Stimulated activated CD4-positive, alpha-beta T cell treated with anti-CD3 and anti-CD28 coated beads, Interleukin-15, amount 100 ng/mL, for 48 hours (primary cell): ENCODE data around the gene HIVEP2.

Source experiments
- DNase-seq, 2 donors: peaks; one replicate each; pipeline ENCODE4 v3.0.0-alpha.2; 2020; ENCODE audit warnings: low read depth in 2 of 2

Gene HIVEP2

GRCh38 chr6:142706210-142706609 is 238.8 kb downstream of the HIVEP2 start:
- DNase-seq = no peak

GRCh38 chr6:142705054-142705453 is 239.9 kb downstream of the HIVEP2 start:
- DNase-seq = no peak

- DNase-seq = no peak
Measured at GRCh38 chr6:142702501-142703460, 242.2 kb downstream of the HIVEP2 start.
